T-helper 2 cell treated with Interferon-gamma antibody and Interleukin-4, amounts not matched to agents 100 ng/mL and 5 ng/mL, for 36 hours (primary cell): ENCODE measurements around the gene SEC61A1. TPM values are rescaled to one million over a fixed set of nuclear protein-coding genes. Genes with fewer than 3 reads are reported as not detected.

Experiments
- intact Hi-C: fragments of 100-400 bp; cut with micrococcal nuclease; formaldehyde crosslinking; loops from one replicate; pipeline ENCODE4 v1.15.1; 2023
- total RNA-seq: library from RNA; stranded (reverse); gene quantifications from 2 replicates; pipeline ENCODE4 v1.2.3, GENCODE V29; 2022

SEC61A1 gene
- total RNA-seq, 1 donor from 2014 or later: 252 TPM

GRCh38 chr3:128103136-128103676 is 51.0 kb downstream of the SEC61A1 start:
- intact Hi-C loops: no loop called here

- intact Hi-C loops: no loop called here
These were observed 55.6 kb downstream of the SEC61A1 start for GRCh38 chr3:128107834-128108233.

- intact Hi-C loops: loop anchor here (5.0 kb wide), 1 partner anchor 41 kb away; the partner anchor contains the start of gene EEFSEC
These were observed 58.9 kb downstream of the SEC61A1 start for GRCh38 chr3:128111147-128111546.

GRCh38 chr3:128112357-128112968 is 60.2 kb downstream of the SEC61A1 start:
- intact Hi-C loops: loop anchor here (1.0 to 5.0 kb wide), 2 partner anchors 12 to 40 kb away; partner anchors contain the start of gene EEFSEC

- intact Hi-C loops: loop anchor here (5.0 kb wide), 1 partner anchor 38 kb away; the partner anchor contains the start of gene EEFSEC
These were observed 61.9 kb downstream of the SEC61A1 start for GRCh38 chr3:128113817-128114794.

Other genes starting within 250 kb of the SEC61A1 start
- 3.8 and 5.0 TPM in 2 replicates for gene MGLL, start 229.9 kb upstream of the SEC61A1 start, total RNA-seq
- gene KBTBD12, start 137.2 kb upstream of the SEC61A1 start, total RNA-seq: not detected in 2 replicates
- gene RUVBL1, start 71.4 kb downstream of the SEC61A1 start, total RNA-seq: 72.1 and 79.1 TPM in 2 replicates
- gene EEFSEC, start 101.0 kb downstream of the SEC61A1 start, total RNA-seq: 18.2 and 19.8 TPM in 2 replicates